Stimulated activated CD4-positive, alpha-beta T cell treated with anti-CD3 and anti-CD28 coated beads, TNF-alpha, amount 100 ng/mL, for 1 hour (primary cell): ENCODE data around the gene EPHX1.
"Not testable (repeated sequence)": the region's sequence is repeated elsewhere in the genome, so short reads cannot be mapped to it uniquely, and the experiment has no call there.

Experiments used
- DNase-seq, 3 donors: peaks; one replicate each; pipeline ENCODE4 v3.0.0-alpha.2; 2020; ENCODE audit warnings: low read depth in 3 of 3, low spot score in 1 of 3

EPHX1 gene

GRCh38 chr1:225815526-225816178, 5.7 kb downstream of the EPHX1 start:
- DNase-seq: no peak

- no peak for DNase-seq
These were observed 7.0 kb downstream of the EPHX1 start for GRCh38 chr1:225816643-225817538.

DNA sequence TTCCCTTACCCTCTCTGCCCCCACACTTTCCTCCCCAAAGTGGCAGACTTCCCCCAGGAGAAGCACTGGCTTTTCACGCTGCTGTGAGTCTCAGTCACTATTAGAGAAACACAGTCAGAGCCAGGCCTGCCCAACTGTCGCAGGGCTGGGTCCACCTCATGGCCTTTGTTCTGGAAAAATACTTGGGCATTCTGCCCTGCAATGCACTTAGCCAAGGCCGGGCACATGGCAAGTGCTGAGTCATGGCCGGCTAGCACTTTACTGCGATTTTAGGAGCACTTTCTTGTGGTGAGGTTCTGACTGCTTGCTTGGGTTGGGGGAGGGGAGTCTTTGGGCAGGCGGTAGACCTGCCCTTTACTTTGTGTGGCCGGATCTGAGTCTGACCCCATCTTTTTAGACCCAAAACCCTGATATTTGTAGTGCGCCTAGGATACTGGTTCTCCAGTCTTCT, 7.7 kb downstream of the EPHX1 start:
- no peak for DNase-seq

GRCh38 chr1:225818229-225818628, 8.3 kb downstream of the EPHX1 start:
- no peak for DNase-seq

DNA sequence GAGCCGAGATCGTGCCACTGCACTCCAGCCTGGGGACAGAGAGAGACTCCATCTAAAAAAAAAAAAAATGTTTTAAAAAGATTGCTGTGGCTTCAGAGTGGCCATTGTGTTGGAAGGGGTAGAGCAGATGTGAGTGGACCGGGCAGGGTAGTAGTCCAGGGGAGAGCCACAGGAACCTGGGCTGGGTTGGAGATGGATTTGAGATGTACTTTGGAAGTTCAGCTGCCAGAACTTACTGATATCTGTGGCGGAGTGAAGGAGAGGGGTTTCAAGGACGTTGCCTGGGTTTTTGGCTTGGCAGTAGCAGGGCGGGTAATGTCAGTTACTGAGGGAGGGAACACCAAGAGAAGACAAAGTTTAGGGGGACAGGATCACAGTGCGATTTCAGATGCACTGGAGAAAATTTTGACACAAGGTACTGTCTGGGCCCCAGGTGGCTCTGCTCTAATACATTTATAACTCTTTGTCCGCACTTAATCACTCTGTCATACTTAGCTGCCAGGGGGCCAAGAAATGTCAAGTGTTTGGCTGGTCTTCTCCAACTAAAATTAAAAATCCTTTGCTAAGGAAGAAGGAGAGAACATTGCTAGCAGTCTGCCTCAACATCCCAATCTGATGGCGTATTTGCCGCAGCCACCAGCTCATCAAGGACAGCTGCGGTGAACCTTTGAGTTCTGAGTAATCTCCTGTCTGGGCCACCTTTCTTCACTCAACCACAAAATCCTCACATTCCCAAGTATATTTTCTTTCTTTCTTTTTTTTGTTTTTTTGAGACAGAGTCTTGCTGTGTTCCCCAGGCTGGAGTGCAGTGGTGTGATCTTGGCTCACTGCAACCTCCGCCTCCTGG, 9.6 kb downstream of the EPHX1 start:
- no peak for DNase-seq

GRCh38 chr1:225820522-225821120, 10.7 kb downstream of the EPHX1 start:
- no peak for DNase-seq

- no peak for DNase-seq
These were observed 12.9 kb downstream of the EPHX1 start for GRCh38 chr1:225822655-225823403.

- DNase-seq: no peak
These were observed 13.9 kb downstream of the EPHX1 start for GRCh38 chr1:225823811-225824261.

GRCh38 chr1:225824533-225824941, 14.6 kb downstream of the EPHX1 start:
- no peak for DNase-seq

- DNase-seq: no peak
These were observed 15.2 kb downstream of the EPHX1 start for GRCh38 chr1:225825078-225825477.

- DNase-seq: no peak
These were observed 15.7 kb downstream of the EPHX1 start for GRCh38 chr1:225825607-225826007.

DNA sequence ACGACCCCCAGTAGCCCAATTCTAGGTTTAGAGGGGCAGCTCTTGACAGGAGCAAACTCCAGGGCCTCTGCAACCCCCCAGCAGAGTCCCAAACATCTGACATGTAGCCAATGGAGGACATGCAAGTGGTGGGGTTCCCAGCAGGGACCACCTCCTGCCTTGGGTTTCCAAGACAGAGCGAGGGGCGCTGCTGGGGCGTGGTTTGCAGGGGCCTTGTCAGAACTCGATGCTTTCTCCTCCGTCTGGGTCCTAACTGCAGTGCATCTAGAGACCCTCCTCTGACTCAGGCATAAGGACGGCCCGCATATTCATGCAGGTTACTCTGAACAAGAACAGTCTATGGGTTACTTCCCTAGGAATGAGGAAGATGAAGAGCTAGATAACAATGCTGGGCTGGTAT, 17.2 kb downstream of the EPHX1 start:
- no peak for DNase-seq

DNA sequence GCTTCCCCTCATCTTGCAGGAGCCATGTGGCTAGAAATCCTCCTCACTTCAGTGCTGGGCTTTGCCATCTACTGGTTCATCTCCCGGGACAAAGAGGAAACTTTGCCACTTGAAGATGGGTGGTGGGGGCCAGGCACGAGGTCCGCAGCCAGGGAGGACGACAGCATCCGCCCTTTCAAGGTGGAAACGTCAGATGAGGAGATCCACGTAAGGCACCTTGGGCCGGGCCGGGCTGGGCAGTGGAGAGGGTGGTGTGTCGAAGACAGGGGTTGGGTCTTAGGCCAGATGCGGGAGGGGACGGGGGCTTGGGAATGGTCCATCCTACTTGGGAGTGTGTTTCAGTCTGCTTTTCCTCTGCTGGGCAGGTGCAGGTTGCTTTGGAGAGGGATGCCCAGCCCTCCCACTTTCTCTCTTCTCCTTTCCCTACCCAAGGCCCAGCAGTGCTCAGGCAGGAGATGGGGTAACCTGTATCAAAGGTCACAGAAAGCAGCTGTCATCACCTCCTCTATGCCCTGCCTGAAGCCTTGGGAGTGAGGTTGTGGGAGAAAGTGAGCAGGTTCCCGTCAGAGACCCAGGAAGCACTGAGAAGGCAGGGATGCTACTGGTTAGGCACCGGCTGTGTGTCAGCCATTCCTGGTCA, 18.9 kb downstream of the EPHX1 start:
- DNase-seq: no peak

GRCh38 chr1:225830841-225831240, 20.9 kb downstream of the EPHX1 start:
- no peak for DNase-seq

DNA sequence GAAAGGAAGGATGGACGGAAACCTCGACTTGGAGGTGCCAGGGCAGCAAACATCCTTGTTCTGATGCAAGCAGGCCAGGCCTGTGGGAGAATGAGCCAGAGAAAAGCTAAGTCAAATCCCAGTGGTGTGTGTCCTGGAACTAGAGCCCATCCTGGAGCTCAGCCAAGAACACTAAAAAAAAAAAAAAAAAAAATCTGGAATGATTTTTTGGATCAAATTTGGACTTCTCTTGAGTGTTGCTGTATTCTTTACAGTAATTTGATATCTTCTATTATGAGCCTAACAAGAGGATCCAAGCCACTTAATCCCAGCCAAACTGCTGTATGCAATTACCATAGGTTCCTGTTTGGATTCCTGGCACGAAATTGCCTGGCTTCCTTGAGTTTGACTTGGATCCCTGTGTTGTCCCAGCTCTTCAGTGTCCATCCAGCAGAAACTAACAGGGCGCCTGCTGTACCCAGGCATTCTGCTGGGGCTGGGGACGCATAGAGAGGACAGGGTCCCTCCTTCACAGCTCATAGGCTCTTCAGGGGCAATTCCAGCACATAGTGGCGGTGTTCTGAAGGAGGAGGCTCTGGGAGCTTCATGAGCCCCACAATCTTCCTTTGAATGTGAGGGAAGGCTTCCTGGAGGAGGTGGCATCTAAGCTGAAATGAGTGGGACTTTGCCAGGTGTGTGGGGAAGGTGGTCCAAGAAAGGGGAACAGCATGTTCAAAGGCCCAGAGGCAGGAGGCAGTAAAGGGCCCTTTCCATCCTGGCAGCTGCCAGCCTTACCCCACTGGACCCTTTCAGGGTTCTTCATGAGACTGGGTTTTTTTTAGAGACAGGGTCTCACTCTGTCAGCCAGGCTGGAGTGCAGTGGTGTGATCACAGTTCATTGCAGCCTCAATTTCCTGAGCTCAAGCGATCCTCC, 24.7 kb downstream of the EPHX1 start:
- DNase-seq: no peak

- no peak for DNase-seq
These were observed 25.9 kb downstream of the EPHX1 start for GRCh38 chr1:225835856-225836255.

GRCh38 chr1:225836296-225836695, 26.4 kb downstream of the EPHX1 start:
- not testable (repeated sequence) for DNase-seq

- no peak for DNase-seq
These were observed 28.9 kb downstream of the EPHX1 start for GRCh38 chr1:225838793-225839192.

DNA sequence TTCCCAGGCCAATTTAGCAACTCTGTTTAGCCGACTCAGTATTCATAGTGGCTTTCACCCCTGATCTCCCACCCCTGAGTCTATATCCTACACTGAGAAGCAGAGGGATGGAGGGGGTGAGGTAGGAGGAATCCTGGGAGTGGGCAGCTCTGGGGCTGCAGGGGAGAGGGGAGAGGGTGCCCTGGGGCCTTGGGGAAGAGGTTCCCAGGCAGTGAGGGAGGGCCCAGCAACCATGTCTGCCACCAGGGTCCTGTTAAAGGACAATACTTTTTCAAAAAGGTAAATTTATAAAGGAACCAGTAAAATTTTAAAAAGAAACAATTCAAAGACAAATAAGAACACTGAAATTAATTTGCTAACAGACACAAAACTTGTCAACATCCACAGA, 30.3 kb downstream of the EPHX1 start:
- DNase-seq: no peak
